Measurements from ENCODE around the gene HNRNPM.

The HNRNPM gene

GRCh38 chr19:8459520-8460270 is 14.9 kb downstream of the HNRNPM start:
- peak; percentile 59 to 89 for DNase-seq (ENCODE audit: low read depth in 2 of 2)
- no peak for TF ChIP-seq CTCF (IDR thresholded peaks at IDR 0.05; ENCODE audit: low read depth, low read length)
- H3K4me3 ChIP-seq (replicated peaks in 1 of 2; ENCODE audit: low read depth in 2 of 2, low read length in 2 of 2) = no peak overlapping the region

- no peak overlapping the region for H3K4me3 ChIP-seq (replicated peaks in 1 of 2; ENCODE audit: low read depth in 2 of 2, low read length in 2 of 2)
Measured at GRCh38 chr19:8460516-8461298, 15.9 kb downstream of the HNRNPM start.

DNA sequence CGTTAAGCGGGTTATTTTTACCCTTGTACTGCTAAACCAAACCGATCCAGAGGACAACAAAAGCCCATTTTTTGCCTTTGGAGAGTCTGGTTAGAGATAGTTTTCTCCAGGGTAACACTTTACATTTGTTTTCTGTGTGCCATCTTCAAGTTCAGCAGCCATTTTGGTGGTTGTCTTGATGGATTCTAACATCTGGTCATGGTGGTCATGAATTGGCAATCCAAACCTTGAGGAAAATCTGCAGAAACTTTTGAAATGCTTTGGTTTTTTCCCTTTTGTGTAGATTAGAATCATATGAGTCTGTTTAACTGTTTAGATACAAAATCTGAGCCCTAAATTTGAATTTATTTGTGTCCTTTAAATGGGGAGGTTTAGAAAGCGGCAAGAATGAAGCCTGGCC is 16.6 kb downstream of the HNRNPM start:
- TF ChIP-seq CTCF (IDR thresholded peaks at IDR 0.05; ENCODE audit: low read depth, low read length) = no peak
- DNase-seq (ENCODE audit: low read depth in 2 of 2) = no peak
- H3K4me3 ChIP-seq (replicated peaks in 1 of 2; ENCODE audit: low read depth in 2 of 2, low read length in 2 of 2) = no peak overlapping the region

More at GRCh38 chr19:8460516-8461298, 15.9 kb downstream of the HNRNPM start:
- no peak for DNase-seq (ENCODE audit: low read depth in 2 of 2)
- no peak for TF ChIP-seq CTCF (IDR thresholded peaks at IDR 0.05; ENCODE audit: low read depth, low read length)

- no peak for TF ChIP-seq CTCF (IDR thresholded peaks at IDR 0.05; ENCODE audit: low read depth, low read length)
Measured at GRCh38 chr19:8461891-8462290, 17.1 kb downstream of the HNRNPM start.

GRCh38 chr19:8462571-8462970 is 17.8 kb downstream of the HNRNPM start:
- no peak overlapping the region for H3K4me3 ChIP-seq (replicated peaks in 1 of 2; ENCODE audit: low read depth in 2 of 2, low read length in 2 of 2)
- no peak for TF ChIP-seq CTCF (IDR thresholded peaks at IDR 0.05; ENCODE audit: low read depth, low read length)
- no peak for DNase-seq (ENCODE audit: low read depth in 2 of 2)

More at GRCh38 chr19:8461891-8462290, 17.1 kb downstream of the HNRNPM start:
- no peak for DNase-seq (ENCODE audit: low read depth in 2 of 2)
- H3K4me3 ChIP-seq (replicated peaks in 1 of 2; ENCODE audit: low read depth in 2 of 2, low read length in 2 of 2) = no peak overlapping the region

DNA sequence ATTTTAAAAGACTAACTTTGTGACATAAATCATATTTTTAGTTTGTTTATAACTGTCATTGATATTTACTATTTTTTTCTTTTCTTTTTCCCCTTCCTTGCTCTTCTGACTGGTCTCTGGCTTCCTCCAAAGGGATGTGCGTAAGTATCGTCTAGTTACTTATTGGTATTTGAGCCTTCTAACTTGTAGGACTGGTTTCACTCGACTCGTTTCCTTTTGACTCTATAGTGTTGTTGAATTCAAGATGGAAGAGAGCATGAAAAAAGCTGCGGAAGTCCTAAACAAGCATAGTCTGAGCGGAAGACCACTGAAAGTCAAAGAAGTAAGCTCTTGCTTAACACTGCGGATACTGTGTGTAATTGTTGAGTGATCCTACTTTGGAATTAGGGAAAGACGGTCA is 18.6 kb downstream of the HNRNPM start:
- TF ChIP-seq CTCF (IDR thresholded peaks at IDR 0.05; ENCODE audit: low read depth, low read length) = no peak
- no peak for DNase-seq (ENCODE audit: low read depth in 2 of 2)
- H3K4me3 ChIP-seq (replicated peaks in 1 of 2; ENCODE audit: low read depth in 2 of 2, low read length in 2 of 2) = no peak overlapping the region
